ENCODE measurements around the gene SLC37A2. TPM values are rescaled to one million over a fixed set of nuclear protein-coding genes. Genes with fewer than 3 reads are reported as not detected.

Gene SLC37A2
- total and polyA plus RNA-seq, 2 of the 4 experiments (the other 2 are of a cell fraction) = 0.72 to 1.1 TPM

DNA sequence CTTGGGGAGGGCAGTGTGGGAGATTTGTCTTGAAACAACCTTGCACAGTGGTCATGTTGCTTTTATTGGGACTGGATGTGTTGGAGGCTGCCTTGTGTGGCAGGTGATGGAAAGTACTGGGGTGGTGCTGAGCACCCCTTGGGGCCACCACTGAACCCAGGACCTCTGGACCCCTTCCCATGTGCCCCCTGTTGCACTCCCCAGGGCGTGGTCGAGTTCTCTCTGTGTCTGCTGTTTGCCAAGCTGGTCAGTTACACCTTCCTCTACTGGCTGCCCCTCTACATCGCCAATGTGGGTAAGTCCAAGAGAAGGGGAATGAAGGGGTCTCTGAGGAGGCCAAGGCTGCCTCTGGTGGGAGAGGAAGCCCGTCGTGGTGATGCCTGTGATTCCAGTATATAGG, 18.9 kb downstream of the SLC37A2 start:
- no peak for ATAC-seq (ENCODE audit: low read depth)
- no peak overlapping the region for H3K14ac ChIP-seq (replicated peaks; ENCODE audit: low read depth, low read length)
- dilution Hi-C loops (cut with HindIII; ENCODE audit: low sequenced_read_pairs, unreplicated experiment) = no loop called here
- no peak overlapping the region for H3K23ac ChIP-seq (ENCODE audit: low read depth, low read length)
- peak overlapping the region; percentile 13; the same call in 1 of the 2 replicates for H2BK20ac ChIP-seq (ENCODE audit: low read depth, low read length)
- H3K79me1 ChIP-seq (ENCODE audit: low read depth in 1 of 2, low read length in 2 of 2) = no peaks in the 10 kb centered on the region
- peaks cover 19% of the 10 kb centered on the region for H3K9me1 ChIP-seq (ENCODE audit: insufficient read depth, low read length)
- no peaks in the 10 kb centered on the region for H4K20me1 ChIP-seq (ENCODE audit: insufficient read depth, low read length)
- H3K4me1 ChIP-seq (ENCODE audit: control insufficient read depth, insufficient read depth, low read length) = peaks cover 11% of the 10 kb centered on the region
- peak overlapping the region; percentile 27; the same call in 1 of the 2 replicates for H2AK5ac ChIP-seq (ENCODE audit: low read depth, low read length)
- intact Hi-C loops (cut with micrococcal nuclease) = no loop called here
- POLR2A ChIA-PET (ENCODE audit: unreplicated experiment) = no interaction called here
- no peak overlapping the region for H2BK5ac ChIP-seq (ENCODE audit: low read depth, low read length, poor library complexity, severe bottlenecking)
- H3K27me3 ChIP-seq (ENCODE audit: control insufficient read depth, insufficient read depth, low read length) = no peaks in the 10 kb centered on the region
- peak overlapping the region; percentile 18 for H2AK9ac ChIP-seq (replicated peaks; ENCODE audit: low read depth, low read length, poor library complexity)
- H3K4me3 ChIP-seq (ENCODE audit: insufficient read depth, low read depth, low read length) = no peak overlapping the region
- H2AFZ ChIP-seq (replicated peaks; ENCODE audit: low read length, poor library complexity) = no peak overlapping the region
- peak overlapping the region; percentile 75 for H2BK120ac ChIP-seq (ENCODE audit: low read depth, low read length)
- H3K4me2 ChIP-seq (ENCODE audit: low read depth, low read length) = no peak overlapping the region
- H3K9me3 ChIP-seq (ENCODE audit: control insufficient read depth, insufficient read depth, low read length) = no peaks in the 10 kb centered on the region
- WGBS, 2 experiments (ENCODE audit: extremely low coverage in 2 of 2, insufficient read length in 1 of 2) = no CpG with 5 or more reads among the region's 5 CpGs
- no peak overlapping the region; a peak in 1 of 4 replicates for H4K8ac ChIP-seq (ENCODE audit: low read depth in 2 of 2, low read length in 2 of 2)
- no peaks in the 10 kb centered on the region for H3K36me3 ChIP-seq (ENCODE audit: control insufficient read depth, insufficient read depth, low read length)
- CTCF ChIA-PET = interaction anchor here (1.1 to 1.4 kb wide), 2 partner anchors 9 to 61 kb away, joined by 3 to 6 read pairs; no protein-coding TSS in a partner anchor
- H4K91ac ChIP-seq (ENCODE audit: insufficient read depth, low read depth, low read length) = no peak overlapping the region
- no TSS peak for BruUV-seq (replicated peaks)
- no peak for TF ChIP-seq RAD21 (IDR thresholded peaks at IDR 0.05; ENCODE audit: low read length)
- no peak for TF ChIP-seq CHD1 (IDR thresholded peaks at IDR 0.05; ENCODE audit: low read depth, low read length)
- TF ChIP-seq, protein P1, sequence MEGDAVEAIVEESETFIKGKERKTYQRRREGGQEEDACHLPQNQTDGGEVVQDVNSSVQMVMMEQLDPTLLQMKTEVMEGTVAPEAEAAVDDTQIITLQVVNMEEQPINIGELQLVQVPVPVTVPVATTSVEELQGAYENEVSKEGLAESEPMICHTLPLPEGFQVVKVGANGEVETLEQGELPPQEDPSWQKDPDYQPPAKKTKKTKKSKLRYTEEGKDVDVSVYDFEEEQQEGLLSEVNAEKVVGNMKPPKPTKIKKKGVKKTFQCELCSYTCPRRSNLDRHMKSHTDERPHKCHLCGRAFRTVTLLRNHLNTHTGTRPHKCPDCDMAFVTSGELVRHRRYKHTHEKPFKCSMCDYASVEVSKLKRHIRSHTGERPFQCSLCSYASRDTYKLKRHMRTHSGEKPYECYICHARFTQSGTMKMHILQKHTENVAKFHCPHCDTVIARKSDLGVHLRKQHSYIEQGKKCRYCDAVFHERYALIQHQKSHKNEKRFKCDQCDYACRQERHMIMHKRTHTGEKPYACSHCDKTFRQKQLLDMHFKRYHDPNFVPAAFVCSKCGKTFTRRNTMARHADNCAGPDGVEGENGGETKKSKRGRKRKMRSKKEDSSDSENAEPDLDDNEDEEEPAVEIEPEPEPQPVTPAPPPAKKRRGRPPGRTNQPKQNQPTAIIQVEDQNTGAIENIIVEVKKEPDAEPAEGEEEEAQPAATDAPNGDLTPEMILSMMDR (conservative IDR thresholded peaks at IDR 0.05; ENCODE audit: low read depth, low read length) = no peak
- TF ChIP-seq POLR2A (IDR thresholded peaks at IDR 0.05; ENCODE audit: low read depth, low read length) = no peak
- TF ChIP-seq RFX5 (IDR thresholded peaks at IDR 0.05; ENCODE audit: low read depth, low read length) = no peak
- no peak for TF ChIP-seq MXI1 (IDR thresholded peaks at IDR 0.05; ENCODE audit: borderline replicate concordance, low read depth, low read length)
- no peak for TF ChIP-seq MAZ (IDR thresholded peaks at IDR 0.05; ENCODE audit: borderline replicate concordance, low read depth, low read length)
- no peak for TF ChIP-seq MAFK (IDR thresholded peaks at IDR 0.05; ENCODE audit: low read depth, low read length)
- TF ChIP-seq RCOR1 (IDR thresholded peaks at IDR 0.05; ENCODE audit: insufficient replicate concordance, low read length) = no peak
- TF ChIP-seq NFE2L2 (IDR thresholded peaks at IDR 0.05; ENCODE audit: low read depth, low read length) = no peak
- TF ChIP-seq BHLHE40 (IDR thresholded peaks at IDR 0.05; ENCODE audit: low read depth, low read length) = no peak
- no peak for TF ChIP-seq CEBPB (IDR thresholded peaks at IDR 0.05; ENCODE audit: low read depth, low read length)
- TF ChIP-seq SMC3 (IDR thresholded peaks at IDR 0.05; ENCODE audit: low read depth, low read length) = no peak
- TF ChIP-seq FOS (IDR thresholded peaks at IDR 0.05; ENCODE audit: low read depth, low read length) = no peak
- TF ChIP-seq, protein P2, sequence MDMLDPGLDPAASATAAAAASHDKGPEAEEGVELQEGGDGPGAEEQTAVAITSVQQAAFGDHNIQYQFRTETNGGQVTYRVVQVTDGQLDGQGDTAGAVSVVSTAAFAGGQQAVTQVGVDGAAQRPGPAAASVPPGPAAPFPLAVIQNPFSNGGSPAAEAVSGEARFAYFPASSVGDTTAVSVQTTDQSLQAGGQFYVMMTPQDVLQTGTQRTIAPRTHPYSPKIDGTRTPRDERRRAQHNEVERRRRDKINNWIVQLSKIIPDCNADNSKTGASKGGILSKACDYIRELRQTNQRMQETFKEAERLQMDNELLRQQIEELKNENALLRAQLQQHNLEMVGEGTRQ (IDR thresholded peaks at IDR 0.05; ENCODE audit: low read depth, low read length) = no peak
- TF ChIP-seq, protein P3, sequence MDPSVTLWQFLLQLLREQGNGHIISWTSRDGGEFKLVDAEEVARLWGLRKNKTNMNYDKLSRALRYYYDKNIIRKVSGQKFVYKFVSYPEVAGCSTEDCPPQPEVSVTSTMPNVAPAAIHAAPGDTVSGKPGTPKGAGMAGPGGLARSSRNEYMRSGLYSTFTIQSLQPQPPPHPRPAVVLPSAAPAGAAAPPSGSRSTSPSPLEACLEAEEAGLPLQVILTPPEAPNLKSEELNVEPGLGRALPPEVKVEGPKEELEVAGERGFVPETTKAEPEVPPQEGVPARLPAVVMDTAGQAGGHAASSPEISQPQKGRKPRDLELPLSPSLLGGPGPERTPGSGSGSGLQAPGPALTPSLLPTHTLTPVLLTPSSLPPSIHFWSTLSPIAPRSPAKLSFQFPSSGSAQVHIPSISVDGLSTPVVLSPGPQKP (IDR thresholded peaks at IDR 0.05; ENCODE audit: borderline replicate concordance, low read depth, low read length) = no peak
- no peak overlapping the region for H3K56ac ChIP-seq (ENCODE audit: extremely low read depth, insufficient read depth, low read length)
- no peak overlapping the region for H3K27ac ChIP-seq (ENCODE audit: insufficient read depth, low read length)
- H2BK15ac ChIP-seq (ENCODE audit: low read depth, low read length) = no peak overlapping the region; the same call in 2 of the 3 replicates
- H3K18ac ChIP-seq (ENCODE audit: low read depth, low read length) = no peak overlapping the region
- DNase-seq = no peak
- H4K5ac ChIP-seq (ENCODE audit: low read depth, low read length) = no peak overlapping the region; the same call in 1 of the 2 replicates
- no peak overlapping the region for H3K4ac ChIP-seq (ENCODE audit: low read depth, low read length)
- H3K9ac ChIP-seq (ENCODE audit: low read depth, low read length) = no peak overlapping the region
- in situ Hi-C loops (cut with MboI; ENCODE audit: low sequenced_read_pairs) = no loop called here

All from IMR-90 (cell line).